Body of pancreas (tissue), 4 donors: ENCODE measurements around the gene DCUN1D1.

Experiments used
- CTCF ChIP-seq, 7 experiments: fragments of 450-650 bp in 4 of 7; fragments of 200-600 bp in 3 of 7; sonication (generic) in 3 of 7; IDR thresholded peaks; one replicate each; pipeline ENCODE4 v1.5.1; 2016 to 2019; ENCODE audit warnings: antibody characterized with exemption in 7 of 7
- POLR2A ChIP-seq, 3 donors: fragments of 450-650 bp; IDR thresholded peaks; one replicate each; pipeline ENCODE4 v1.6.1; 2016; ENCODE audit warnings: antibody characterized with exemption in 3 of 3, mild to moderate bottlenecking in 2 of 3

- TF ChIP-seq CTCF (IDR thresholded peaks at IDR 0.05), result no peak
- no peak for TF ChIP-seq POLR2A (IDR thresholded peaks at IDR 0.05)
Measured at GRCh38 chr3:182965861-182966366, 14.4 kb downstream of the DCUN1D1 start.
